GM19025 (cell line): ENCODE results near the gene ATP6V0D1.
A peak's percentile ranks its signal among the peaks of the same experiment; 100 is the strongest.

ENCODE experiments used
- ATAC-seq: cut with Tn5 transposase; IDR thresholded peaks from one replicate; pipeline ENCODE4 v1.9.1; 2021; ENCODE audit warnings: mild to moderate bottlenecking, low read depth, moderate library complexity; ENCODE audit not compliant: unreplicated experiment

Gene ATP6V0D1

GRCh38 chr16:67445913-67446907 lies 34.7 kb downstream of the ATP6V0D1 start:
- ATAC-seq, result no peak

- ATAC-seq, result no peak
These were observed 35.5 kb downstream of the ATP6V0D1 start for GRCh38 chr16:67445441-67445912.

GRCh38 chr16:67445126-67445426 lies 35.9 kb downstream of the ATP6V0D1 start:
- ATAC-seq, result no peak

GRCh38 chr16:67444259-67445125 lies 36.5 kb downstream of the ATP6V0D1 start:
- ATAC-seq, result no peak

GRCh38 chr16:67443265-67443664 lies 37.7 kb downstream of the ATP6V0D1 start:
- ATAC-seq, result no peak

- ATAC-seq, result no peak
These were observed 38.2 kb downstream of the ATP6V0D1 start for GRCh38 chr16:67442581-67443255.

GRCh38 chr16:67441907-67442306 lies 39.0 kb downstream of the ATP6V0D1 start:
- ATAC-seq, result no peak

GRCh38 chr16:67441271-67441753 lies 39.6 kb downstream of the ATP6V0D1 start:
- no peak for ATAC-seq

GRCh38 chr16:67438824-67439393 lies 42.0 kb downstream of the ATP6V0D1 start:
- no peak for ATAC-seq

GRCh38 chr16:67438098-67438791 lies 42.7 kb downstream of the ATP6V0D1 start:
- ATAC-seq, result no peak

- peak; percentile 52 for ATAC-seq
These were observed 43.4 kb downstream of the ATP6V0D1 start for GRCh38 chr16:67437513-67437912.

GRCh38 chr16:67436640-67437193 lies 44.2 kb downstream of the ATP6V0D1 start:
- ATAC-seq, result no peak

GRCh38 chr16:67435758-67436164 lies 45.2 kb downstream of the ATP6V0D1 start:
- ATAC-seq, result no peak

- no peak for ATAC-seq
These were observed 47.7 kb downstream of the ATP6V0D1 start for GRCh38 chr16:67433131-67433719.

GRCh38 chr16:67432506-67432890 lies 48.5 kb downstream of the ATP6V0D1 start:
- ATAC-seq, result no peak

- no peak for ATAC-seq
These were observed 49.0 kb downstream of the ATP6V0D1 start for GRCh38 chr16:67431775-67432505.

- ATAC-seq, result no peak
These were observed 49.8 kb downstream of the ATP6V0D1 start, which contains the start of gene HSD11B2 for GRCh38 chr16:67430977-67431774. Gene HSD11B2, plus strand, starts transcription at chr16:67431121. Its CDS starts 128 bp downstream, at chr16:67431249.
